HAP-1 (cell line): Measurements from ENCODE around the gene PTPRJ.

Experiments used
- DNase-seq, 2 experiments: peaks; one replicate each; pipeline ENCODE4 v3.0.0-alpha.2; 2016 to 2020; ENCODE audit warnings: low spot score in 2 of 2
- H3K27me3 ChIP-seq: fragments of 250-450 bp; sonication (Bioruptor Pico); 2 replicates; pipeline ENCODE4 v1.5.1; 2020; ENCODE audit warnings: low read depth, mild to moderate bottlenecking, moderate library complexity
- H3K36me3 ChIP-seq: fragments of 250-450 bp; sonication (Bioruptor Pico); replicated peaks from 2 replicates; pipeline ENCODE4 v1.5.1; 2020; ENCODE audit warnings: mild to moderate bottlenecking
- H3K4me1 ChIP-seq: fragments of 250-450 bp; sonication (Bioruptor Pico); 2 replicates; pipeline ENCODE4 v1.5.1; 2020; ENCODE audit warnings: mild to moderate bottlenecking
- H3K4me3 ChIP-seq: fragments of 250-450 bp; sonication (Bioruptor Pico); 2 replicates; pipeline ENCODE4 v1.5.1; 2020; ENCODE audit warnings: mild to moderate bottlenecking, moderate library complexity
- H3K9me3 ChIP-seq: fragments of 250-450 bp; sonication (Bioruptor Pico); 2 replicates; pipeline ENCODE4 v1.5.1; 2020; ENCODE audit warnings: mild to moderate bottlenecking, moderate library complexity
- in situ Hi-C: fragments of 300-500 bp; cut with MboI; formaldehyde crosslinking; loops from 3 replicates; pipeline ENCODE4 v1.14.3; 2020; ENCODE audit warnings: low sequenced_read_pairs, inconsistent platforms, mixed read lengths

PTPRJ gene

DNA sequence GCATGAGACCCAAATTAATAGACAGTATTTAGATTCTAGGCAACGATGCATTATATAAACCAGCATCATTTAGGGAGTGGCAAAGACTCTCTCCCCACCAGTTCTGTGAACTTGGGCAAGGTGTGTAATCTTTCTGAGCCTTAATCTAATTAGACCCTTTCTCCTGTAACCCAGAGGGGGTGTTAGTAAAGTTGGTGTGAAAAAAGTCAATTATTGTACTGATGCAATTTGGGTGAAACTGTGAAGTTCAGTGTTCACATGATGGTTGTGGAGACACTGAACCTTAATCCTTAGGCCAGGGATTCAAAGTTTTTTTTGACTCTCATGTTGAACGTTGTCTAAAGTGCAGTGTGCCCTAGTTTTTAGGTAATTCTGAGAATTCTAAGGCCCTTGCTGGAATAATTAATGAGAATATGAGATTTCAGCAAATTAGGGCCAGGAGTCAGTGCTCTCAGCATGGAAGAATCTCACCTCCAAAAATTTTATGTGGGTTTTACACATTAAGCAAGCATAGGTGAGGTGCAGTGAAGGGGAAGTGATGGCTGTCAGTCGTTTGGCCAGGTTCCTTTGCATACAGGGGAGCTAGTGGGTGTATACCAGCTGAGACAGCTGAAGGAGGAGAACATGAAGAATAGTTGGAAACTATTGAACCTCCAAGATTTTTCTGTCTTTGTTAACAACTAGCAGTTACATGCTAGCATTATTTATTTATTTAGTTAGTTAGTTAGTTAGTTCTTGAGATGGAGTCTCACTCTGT is 94.2 kb downstream of the PTPRJ start:
- Histone ChIP-seq H3K4me1 (no peaks in the 10 kb centered on the region), H3K9me3 (no peaks in the 10 kb centered on the region), H3K27me3 (no peaks in the 10 kb centered on the region), H3K4me3 (no peak overlapping the region), H3K36me3 (no peaks in the 10 kb centered on the region; the same call in 1 of the 2 replicates)
- DNase-seq: no peak
- in situ Hi-C loops: no loop called here

- Histone ChIP-seq H3K4me1 (no peaks in the 10 kb centered on the region), H3K27me3 (no peaks in the 10 kb centered on the region), H3K4me3 (no peak overlapping the region), H3K9me3 (no peaks in the 10 kb centered on the region), H3K36me3 (no peaks in the 10 kb centered on the region)
- in situ Hi-C loops: no loop called here
- DNase-seq: no peak
These were observed 95.3 kb downstream of the PTPRJ start for GRCh38 chr11:48075637-48076036.

DNA sequence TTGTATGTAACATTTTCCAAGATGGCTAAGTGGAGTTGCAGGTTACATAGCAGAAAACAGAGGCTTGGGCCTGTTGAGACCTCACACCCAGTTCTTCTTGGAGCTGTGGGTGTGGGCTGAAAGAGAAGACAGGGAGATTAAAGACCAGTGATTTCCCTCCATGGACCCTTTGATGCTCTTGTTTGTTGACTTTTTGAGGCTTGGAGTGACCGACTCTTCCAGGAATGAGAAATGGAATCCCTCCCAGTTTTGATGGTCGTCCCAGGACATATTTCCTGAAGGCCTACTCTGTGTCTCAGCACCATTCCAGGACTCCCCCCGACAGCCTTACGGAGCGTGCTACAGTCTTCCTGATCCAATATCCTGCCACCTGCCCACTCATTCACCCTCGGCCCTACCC is 96.9 kb downstream of the PTPRJ start:
- in situ Hi-C loops: no loop called here
- no peak for DNase-seq

GRCh38 chr11:48078689-48079088 is 98.3 kb downstream of the PTPRJ start:
- Histone ChIP-seq H3K36me3 (no peaks in the 10 kb centered on the region), H3K4me1 (no peaks in the 10 kb centered on the region), H3K27me3 (no peaks in the 10 kb centered on the region), H3K9me3 (no peaks in the 10 kb centered on the region), H3K4me3 (no peak overlapping the region)
- no peak for DNase-seq
- in situ Hi-C loops: no loop called here

More for the DNA sequence above, 96.9 kb downstream of the PTPRJ start:
- H3K36me3 ChIP-seq: no peaks in the 10 kb centered on the region
- H3K27me3 ChIP-seq: no peaks in the 10 kb centered on the region
- H3K4me1 ChIP-seq: no peaks in the 10 kb centered on the region
- no peaks in the 10 kb centered on the region for H3K9me3 ChIP-seq
- no peak overlapping the region for H3K4me3 ChIP-seq

DNA sequence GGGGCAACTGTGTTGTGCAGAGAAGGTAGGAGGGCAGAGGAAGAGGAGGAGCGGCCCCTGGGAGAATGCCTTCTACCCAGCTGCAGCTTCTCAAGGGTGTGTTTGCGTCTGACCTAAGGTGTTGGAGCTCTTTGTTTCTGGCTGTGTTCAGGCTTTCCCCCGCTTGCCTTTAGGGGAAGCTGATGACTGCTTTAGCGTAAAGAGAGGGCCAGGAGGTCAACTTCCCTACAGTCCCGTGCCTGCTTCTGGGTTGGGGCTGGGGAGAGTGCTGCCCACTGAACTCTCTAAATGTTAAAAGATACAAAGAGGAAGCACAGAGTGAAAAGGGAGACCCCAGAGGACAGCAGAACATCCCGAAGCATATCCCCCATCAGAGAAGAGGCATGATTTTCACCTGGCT is 99.2 kb downstream of the PTPRJ start:
- no peaks in the 10 kb centered on the region for H3K9me3 ChIP-seq
- no peaks in the 10 kb centered on the region for H3K36me3 ChIP-seq
- DNase-seq: no peak
- no peaks in the 10 kb centered on the region for H3K27me3 ChIP-seq
- in situ Hi-C loops: no loop called here
- no peaks in the 10 kb centered on the region for H3K4me1 ChIP-seq
- H3K4me3 ChIP-seq: no peak overlapping the region

GRCh38 chr11:48080301-48080861 is 100.0 kb downstream of the PTPRJ start:
- no peak for DNase-seq
- no peaks in the 10 kb centered on the region for H3K27me3 ChIP-seq
- H3K9me3 ChIP-seq: no peaks in the 10 kb centered on the region
- no peaks in the 10 kb centered on the region for H3K4me1 ChIP-seq
- no peak overlapping the region for H3K4me3 ChIP-seq
- no peaks in the 10 kb centered on the region for H3K36me3 ChIP-seq
- in situ Hi-C loops: no loop called here

DNA sequence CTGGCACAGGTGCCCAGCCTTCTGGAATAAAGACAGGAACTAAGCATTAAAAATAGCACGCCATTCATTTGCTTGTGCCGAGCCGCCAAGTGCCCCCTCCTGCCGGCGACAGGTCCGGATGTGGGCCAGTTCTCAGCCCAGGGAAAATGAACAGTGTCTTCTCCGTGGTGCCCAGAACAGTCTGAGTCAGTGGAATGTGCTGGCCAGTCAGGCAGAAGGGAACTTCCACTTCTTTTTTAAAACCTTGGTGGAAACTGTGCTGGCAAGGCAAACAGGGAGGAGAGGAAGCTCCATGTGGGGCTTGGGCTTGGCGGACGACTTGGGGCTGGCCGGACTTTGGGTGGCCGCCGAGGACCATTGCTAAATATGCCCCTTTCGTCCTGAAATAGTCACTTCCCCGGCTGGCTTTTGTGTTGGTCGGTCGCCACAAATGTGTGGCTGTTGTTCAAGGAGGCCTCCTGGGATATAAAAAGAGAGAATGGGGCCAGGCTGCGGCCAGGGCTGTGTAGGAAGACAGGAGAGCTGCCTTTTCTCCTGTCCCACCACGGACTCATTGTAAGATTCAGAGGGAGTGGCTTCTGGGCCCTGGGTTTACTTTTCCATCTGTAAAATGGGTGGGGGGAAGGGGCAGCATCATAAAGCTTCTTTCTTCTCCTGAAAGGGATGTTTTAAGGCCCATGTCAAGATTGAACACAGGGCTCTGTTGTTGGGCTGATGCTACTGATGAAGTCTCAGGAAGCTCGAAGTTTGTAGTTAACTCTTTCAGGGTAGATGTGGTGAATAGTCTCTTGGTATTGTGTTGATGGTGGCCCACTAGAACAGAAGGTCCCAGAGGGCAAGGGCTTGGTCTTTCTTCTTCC is 101.0 kb downstream of the PTPRJ start:
- H3K4me3 ChIP-seq: no peak overlapping the region
- in situ Hi-C loops: no loop called here
- no peak for DNase-seq
- H3K4me1 ChIP-seq: no peaks in the 10 kb centered on the region
- H3K9me3 ChIP-seq: no peaks in the 10 kb centered on the region
- H3K27me3 ChIP-seq: no peaks in the 10 kb centered on the region
- H3K36me3 ChIP-seq: no peaks in the 10 kb centered on the region

DNA sequence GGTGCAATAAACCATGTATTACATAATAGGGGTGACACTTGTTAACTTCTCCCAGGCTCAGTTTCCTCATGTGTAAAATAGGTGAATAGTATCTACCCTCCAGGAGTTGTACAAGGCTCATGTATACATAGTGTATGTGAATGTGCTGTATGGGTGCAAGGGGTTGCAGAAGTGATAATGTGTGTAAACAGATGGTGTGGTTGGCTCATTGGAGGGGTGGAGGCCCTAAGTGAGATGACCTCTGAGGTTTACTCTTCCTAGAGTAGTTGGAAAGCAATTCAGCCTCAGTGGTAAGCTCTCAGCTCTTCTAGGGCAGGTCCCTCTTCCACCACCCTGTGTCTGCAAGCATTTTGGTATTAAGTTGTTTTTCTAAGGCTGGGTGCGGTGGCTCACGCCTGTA is 102.4 kb downstream of the PTPRJ start:
- Histone ChIP-seq H3K9me3 (no peaks in the 10 kb centered on the region), H3K27me3 (no peaks in the 10 kb centered on the region), H3K4me3 (no peak overlapping the region), H3K4me1 (no peaks in the 10 kb centered on the region), H3K36me3 (no peaks in the 10 kb centered on the region)
- no peak for DNase-seq
- in situ Hi-C loops: no loop called here

DNA sequence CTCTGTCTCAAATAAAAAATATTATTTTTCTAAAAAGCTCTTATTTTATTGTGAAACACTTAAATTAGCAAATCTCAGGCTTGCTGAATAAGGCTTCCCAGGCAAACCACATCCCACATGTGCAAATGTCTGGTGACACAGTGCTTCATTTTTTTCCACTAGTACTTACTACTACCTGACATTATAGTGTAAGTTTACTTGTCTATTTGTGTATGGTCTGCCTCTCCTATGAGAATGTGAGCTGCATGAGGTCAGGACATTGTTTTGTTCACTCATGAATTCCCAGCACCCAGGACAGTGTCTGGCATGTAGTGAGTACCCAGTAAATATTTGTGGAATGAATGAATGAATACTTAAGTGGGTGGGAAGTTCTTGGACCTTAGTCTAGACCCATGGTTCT is 103.1 kb downstream of the PTPRJ start:
- Histone ChIP-seq H3K4me1 (no peaks in the 10 kb centered on the region), H3K36me3 (no peaks in the 10 kb centered on the region), H3K9me3 (no peaks in the 10 kb centered on the region), H3K27me3 (no peaks in the 10 kb centered on the region), H3K4me3 (no peak overlapping the region)
- in situ Hi-C loops: no loop called here
- no peak for DNase-seq

- Histone ChIP-seq H3K36me3 (no peaks in the 10 kb centered on the region), H3K4me1 (no peaks in the 10 kb centered on the region), H3K9me3 (no peaks in the 10 kb centered on the region), H3K4me3 (no peak overlapping the region), H3K27me3 (no peaks in the 10 kb centered on the region)
- in situ Hi-C loops: no loop called here
- DNase-seq: no peak
These were observed 105.3 kb downstream of the PTPRJ start for GRCh38 chr11:48085688-48086087.

DNA sequence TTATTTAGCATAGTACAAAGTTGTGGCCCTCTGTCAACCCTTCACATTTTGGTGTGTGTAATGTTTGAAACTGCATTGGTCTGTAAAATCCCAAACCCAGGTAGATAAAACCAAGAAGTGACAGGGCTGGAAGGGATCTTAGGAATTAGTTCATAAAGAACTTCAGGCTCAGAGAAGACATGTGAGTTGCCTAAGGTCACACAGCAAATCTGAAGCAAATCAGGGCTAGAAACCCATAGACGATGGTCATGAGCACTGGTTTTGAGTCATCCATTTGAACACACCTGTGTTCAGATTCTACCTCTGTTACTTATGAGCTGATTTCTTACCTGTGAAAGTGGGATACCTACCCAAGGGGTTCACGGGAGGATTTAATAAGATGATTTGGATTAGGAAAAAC is 107.1 kb downstream of the PTPRJ start:
- Histone ChIP-seq H3K27me3 (no peaks in the 10 kb centered on the region), H3K4me3 (no peak overlapping the region), H3K4me1 (peaks cover 5% of the 10 kb centered on the region), H3K36me3 (no peaks in the 10 kb centered on the region), H3K9me3 (no peaks in the 10 kb centered on the region)
- in situ Hi-C loops: no loop called here
- no peak for DNase-seq

- Histone ChIP-seq H3K9me3 (no peaks in the 10 kb centered on the region), H3K4me1 (peaks cover 12% of the 10 kb centered on the region), H3K27me3 (no peaks in the 10 kb centered on the region), H3K36me3 (no peaks in the 10 kb centered on the region), H3K4me3 (no peak overlapping the region)
- no peak for DNase-seq
- in situ Hi-C loops: no loop called here
These were observed 107.8 kb downstream of the PTPRJ start for GRCh38 chr11:48087974-48088681.

DNA sequence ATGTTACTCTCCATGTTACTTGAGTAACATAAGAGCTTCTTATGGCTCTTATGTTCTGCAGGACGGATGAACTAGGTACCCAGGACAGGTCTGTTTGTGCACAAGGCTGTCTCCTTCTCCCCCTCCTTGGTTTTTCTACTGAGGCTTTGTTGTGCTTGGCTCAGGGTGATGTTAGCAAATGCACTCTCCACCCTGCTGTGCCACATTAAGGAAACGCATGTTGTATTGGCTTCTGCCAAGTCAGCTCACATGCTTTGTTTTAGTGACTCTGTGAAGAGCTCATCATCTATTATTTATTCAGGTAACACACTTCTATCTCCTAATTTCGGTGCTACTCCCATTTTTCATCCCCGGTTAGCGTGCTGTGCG is 108.3 kb downstream of the PTPRJ start:
- DNase-seq: no peak
- H3K4me1 ChIP-seq: peaks cover 18% of the 10 kb centered on the region
- H3K36me3 ChIP-seq: no peaks in the 10 kb centered on the region
- in situ Hi-C loops: no loop called here
- H3K9me3 ChIP-seq: no peaks in the 10 kb centered on the region
- no peak overlapping the region for H3K4me3 ChIP-seq
- H3K27me3 ChIP-seq: no peaks in the 10 kb centered on the region

DNA sequence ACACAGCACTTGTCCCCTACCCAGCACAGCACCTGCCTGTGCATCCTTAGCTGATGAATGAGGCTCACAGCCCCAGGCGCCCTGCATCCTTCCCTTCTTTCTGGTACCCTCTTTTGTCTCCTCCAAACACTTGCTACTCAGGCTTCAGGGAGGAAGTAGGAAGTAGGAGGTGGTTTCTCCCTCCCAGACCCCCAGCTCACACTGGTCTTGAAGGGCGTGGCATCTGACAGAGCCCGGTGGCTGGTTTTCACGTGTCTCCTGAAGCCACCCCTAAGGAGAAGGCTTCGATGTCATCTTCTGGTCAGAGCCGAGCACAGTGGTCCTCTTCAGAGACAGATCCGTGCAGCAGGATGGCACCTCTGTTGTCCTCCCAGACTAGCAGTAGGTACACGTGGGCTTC is 109.8 kb downstream of the PTPRJ start:
- peaks cover 33% of the 10 kb centered on the region for H3K4me1 ChIP-seq

More for the DNA sequence above, 109.8 kb downstream of the PTPRJ start:
- Histone ChIP-seq H3K9me3 (no peaks in the 10 kb centered on the region), H3K36me3 (no peaks in the 10 kb centered on the region), H3K27me3 (no peaks in the 10 kb centered on the region), H3K4me3 (no peak overlapping the region)
- in situ Hi-C loops: no loop called here
- DNase-seq: no peak
